AG09309 (cell line): Measurements from ENCODE around the gene MYRF.
A peak's percentile ranks its signal among the peaks of the same experiment; 100 is the strongest.

Experiments
- DNase-seq: peaks from one replicate; pipeline ENCODE4 v3.0.0-alpha.2; 2010; ENCODE audit warnings: low read depth
- H3K4me3 ChIP-seq: 2 replicates; pipeline ENCODE4 v1.5.1; 2011; ENCODE audit warnings: mild to moderate bottlenecking, low read depth, low read length, moderate library complexity; ENCODE audit not compliant: control insufficient read depth
- CTCF ChIP-seq: IDR thresholded peaks from 2 replicates; pipeline ENCODE4 v1.5.1; 2011; ENCODE audit warnings: mild to moderate bottlenecking, low read depth, low read length, inconsistent platforms; ENCODE audit not compliant: insufficient read depth, control insufficient read depth; ENCODE audit errors: missing control alignments

MYRF gene

DNA sequence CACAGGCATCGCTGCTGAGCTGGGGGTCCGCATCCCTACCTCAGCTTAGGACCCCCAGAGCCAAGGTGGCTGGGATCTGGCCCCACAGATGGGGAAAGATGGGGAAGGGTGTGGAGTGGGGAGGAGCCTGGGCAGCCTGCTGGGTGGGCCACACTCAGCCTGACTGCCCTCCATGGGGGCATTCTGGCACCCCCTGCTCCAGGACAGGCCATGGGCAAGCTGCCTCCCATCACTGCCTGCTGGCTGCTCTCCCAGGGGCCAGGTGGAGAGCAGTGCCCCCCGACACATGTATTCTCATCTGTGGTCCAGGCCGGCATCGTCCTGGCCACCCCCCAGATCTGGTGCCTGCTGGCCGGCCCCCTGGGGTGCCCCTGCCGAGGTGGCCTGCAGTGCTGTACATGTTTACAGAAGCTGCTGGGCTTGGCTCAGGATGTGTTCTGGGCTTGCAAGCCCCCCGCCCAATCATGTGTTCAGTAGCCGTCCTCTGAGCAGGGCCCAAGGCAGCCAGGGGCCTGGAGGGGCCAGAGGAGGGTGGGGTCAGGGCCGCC, 7.8 kb upstream of the MYRF start:
- TF ChIP-seq CTCF: no peak
- no peak for DNase-seq
- no peak overlapping the region for H3K4me3 ChIP-seq

- no peak for TF ChIP-seq CTCF
- DNase-seq: no peak
These were observed 6.5 kb upstream of the MYRF start for GRCh38 chr11:61745781-61746441.

DNA sequence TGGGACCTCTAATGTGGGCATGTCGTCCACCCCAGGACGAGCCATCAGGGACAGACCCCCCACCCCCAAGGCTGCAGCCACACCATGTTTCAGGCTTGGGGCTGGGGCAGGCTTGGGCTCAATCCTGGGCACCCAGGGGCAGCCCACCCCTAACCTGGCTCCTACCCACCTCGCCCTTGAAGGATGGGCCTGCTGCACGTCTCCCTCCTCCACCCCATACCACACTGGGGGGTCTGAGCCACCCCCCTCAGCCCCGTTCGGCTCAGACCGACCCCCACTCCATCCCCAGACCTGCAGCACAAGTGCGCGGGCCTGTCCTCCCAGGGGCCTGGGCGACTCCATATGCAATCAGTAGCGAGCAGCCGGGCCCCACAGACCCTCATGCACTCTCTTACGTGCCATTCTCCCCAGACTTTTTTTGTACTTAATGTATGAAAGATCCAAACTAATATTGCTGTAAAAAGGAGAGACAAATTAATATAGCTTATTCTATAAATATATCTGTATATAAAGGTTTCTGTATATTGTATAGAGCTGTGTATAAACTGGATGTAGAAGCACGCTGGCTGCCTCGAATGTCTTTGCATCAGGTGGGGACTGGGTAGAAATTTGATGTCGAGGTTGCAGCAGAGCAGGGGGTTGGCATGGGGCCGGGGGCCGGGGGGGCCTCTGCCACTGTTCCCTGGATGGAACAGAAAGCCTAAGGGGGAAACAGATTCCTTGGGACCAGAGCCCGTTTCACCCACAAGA, 5.8 kb upstream of the MYRF start:
- no peak for DNase-seq
- no peak for TF ChIP-seq CTCF
- no peak overlapping the region for H3K4me3 ChIP-seq

More at GRCh38 chr11:61745781-61746441, 6.5 kb upstream of the MYRF start:
- H3K4me3 ChIP-seq: no peak overlapping the region

GRCh38 chr11:61747192-61747966, 5.1 kb upstream of the MYRF start:
- peak; percentile 92 for TF ChIP-seq CTCF
- no peak overlapping the region for H3K4me3 ChIP-seq
- DNase-seq: no peak

DNA sequence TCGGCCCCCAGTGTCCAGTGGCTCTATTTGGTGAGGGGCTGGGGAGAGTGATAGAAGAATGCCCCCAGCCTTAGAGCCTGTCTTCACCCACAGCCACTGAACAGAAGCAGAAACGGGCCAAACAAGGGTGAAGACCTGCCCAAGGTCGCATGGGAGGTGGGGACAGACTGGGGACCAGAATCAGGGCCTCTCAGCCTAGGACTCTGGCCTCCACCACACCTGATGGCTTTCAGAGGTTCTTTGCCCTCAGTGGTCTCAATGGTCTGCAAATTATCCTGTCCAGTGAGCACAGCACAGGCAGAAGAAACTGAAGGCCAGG, 4.5 kb upstream of the MYRF start:
- DNase-seq: no peak
- TF ChIP-seq CTCF: no peak
- no peak overlapping the region for H3K4me3 ChIP-seq

GRCh38 chr11:61749591-61750217, 2.7 kb upstream of the MYRF start:
- H3K4me3 ChIP-seq: no peak overlapping the region
- DNase-seq: no peak
- no peak for TF ChIP-seq CTCF
